ENCODE results near the gene MNAT1.
A peak's percentile ranks its signal among the peaks of the same experiment; 100 is the strongest.
"Not testable (repeated sequence)": the region's sequence is repeated elsewhere in the genome, so short reads cannot be mapped to it uniquely, and the experiment has no call there.

Gene MNAT1

GRCh38 chr14:60760644-60761364, 26.2 kb downstream of the MNAT1 start:
- TF ChIP-seq GATA1 (IDR thresholded peaks at IDR 0.05; ENCODE audit: low read depth, low read length) (no peak), POLR2A (IDR thresholded peaks at IDR 0.05; ENCODE audit: low read length) (no peak)
- DNase-seq = no peak

GRCh38 chr14:60768602-60769001, 34.0 kb downstream of the MNAT1 start:
- no peak for DNase-seq
- TF ChIP-seq POLR2A (IDR thresholded peaks at IDR 0.05; ENCODE audit: low read length) (no peak), GATA1 (IDR thresholded peaks at IDR 0.05; ENCODE audit: low read depth, low read length) (no peak)

GRCh38 chr14:60771117-60771516, 36.6 kb downstream of the MNAT1 start:
- TF ChIP-seq POLR2A (IDR thresholded peaks at IDR 0.05; ENCODE audit: low read length) (no peak), GATA1 (IDR thresholded peaks at IDR 0.05; ENCODE audit: low read depth, low read length) (no peak)

GRCh38 chr14:60773558-60773957, 39.0 kb downstream of the MNAT1 start:
- TF ChIP-seq POLR2A (IDR thresholded peaks at IDR 0.05; ENCODE audit: low read length) (no peak), GATA1 (IDR thresholded peaks at IDR 0.05; ENCODE audit: low read depth, low read length) (no peak)
- no peak for DNase-seq

More at GRCh38 chr14:60771117-60771516, 36.6 kb downstream of the MNAT1 start:
- DNase-seq = no peak

- no peak for TF ChIP-seq GATA1 (IDR thresholded peaks at IDR 0.05; ENCODE audit: low read depth, low read length)
- no peak for TF ChIP-seq POLR2A (IDR thresholded peaks at IDR 0.05; ENCODE audit: low read length)
- no peak for DNase-seq
Measured at GRCh38 chr14:60775296-60775695, 40.7 kb downstream of the MNAT1 start.

- no peak for DNase-seq
- no peak for TF ChIP-seq GATA1 (IDR thresholded peaks at IDR 0.05; ENCODE audit: low read depth, low read length)
- no peak for TF ChIP-seq POLR2A (IDR thresholded peaks at IDR 0.05; ENCODE audit: low read length)
Measured at GRCh38 chr14:60777856-60778578, 43.5 kb downstream of the MNAT1 start.

- peak; percentile 6 to 30 for DNase-seq
Measured at GRCh38 chr14:60779745-60780514, 45.4 kb downstream of the MNAT1 start.

GRCh38 chr14:60780558-60780957, 46.0 kb downstream of the MNAT1 start:
- not testable (repeated sequence) for DNase-seq

GRCh38 chr14:60786905-60787304, 52.3 kb downstream of the MNAT1 start:
- DNase-seq = no peak
- TF ChIP-seq GATA1 (IDR thresholded peaks at IDR 0.05; ENCODE audit: low read depth, low read length) (no peak), POLR2A (IDR thresholded peaks at IDR 0.05; ENCODE audit: low read length) (no peak)

GRCh38 chr14:60789656-60790055, 55.1 kb downstream of the MNAT1 start:
- DNase-seq = no peak
- TF ChIP-seq GATA1 (IDR thresholded peaks at IDR 0.05; ENCODE audit: low read depth, low read length) = no peak
- no peak for TF ChIP-seq POLR2A (IDR thresholded peaks at IDR 0.05; ENCODE audit: low read length)

- TF ChIP-seq POLR2A (IDR thresholded peaks at IDR 0.05; ENCODE audit: low read length) = no peak
- TF ChIP-seq GATA1 (IDR thresholded peaks at IDR 0.05; ENCODE audit: low read depth, low read length) = no peak
Measured at GRCh38 chr14:60790850-60791249, 56.3 kb downstream of the MNAT1 start.

GRCh38 chr14:60796434-60796833, 61.9 kb downstream of the MNAT1 start:
- no peak for DNase-seq
- TF ChIP-seq GATA1 (IDR thresholded peaks at IDR 0.05; ENCODE audit: low read depth, low read length) (no peak), POLR2A (IDR thresholded peaks at IDR 0.05; ENCODE audit: low read length) (no peak)

More at GRCh38 chr14:60790850-60791249, 56.3 kb downstream of the MNAT1 start:
- DNase-seq = no peak

GRCh38 chr14:60800409-60800808, 65.8 kb downstream of the MNAT1 start:
- TF ChIP-seq GATA1 (IDR thresholded peaks at IDR 0.05; ENCODE audit: low read depth, low read length) = no peak
- TF ChIP-seq POLR2A (IDR thresholded peaks at IDR 0.05; ENCODE audit: low read length) = no peak

GRCh38 chr14:60803871-60804270, 69.3 kb downstream of the MNAT1 start:
- no peak for TF ChIP-seq POLR2A (IDR thresholded peaks at IDR 0.05; ENCODE audit: low read length)
- TF ChIP-seq GATA1 (IDR thresholded peaks at IDR 0.05; ENCODE audit: low read depth, low read length) = no peak
- no peak for DNase-seq

More at GRCh38 chr14:60800409-60800808, 65.8 kb downstream of the MNAT1 start:
- no peak for DNase-seq
